ENCODE measurements around the gene TNFRSF19. TPM values are rescaled to one million over a fixed set of nuclear protein-coding genes. Genes with fewer than 3 reads are reported as not detected.

The TNFRSF19 gene
- total and polyA plus RNA-seq, 2 of the 4 experiments (the other 2 are of a cell fraction), result 18.6 to 26.3 TPM

GRCh38 chr13:23552171-23552570, 18.0 kb upstream of the TNFRSF19 start:
- intact Hi-C loops (cut with micrococcal nuclease) (no loop called here), dilution Hi-C loops (cut with HindIII; ENCODE audit: low sequenced_read_pairs, unreplicated experiment) (no loop called here), in situ Hi-C loops (cut with MboI; ENCODE audit: low sequenced_read_pairs) (no loop called here)
- no peak overlapping the region for H2AK5ac ChIP-seq (ENCODE audit: low read depth, low read length)
- peaks cover 5% of the 10 kb centered on the region; the same call in 1 of the 2 replicates for H3K9me3 ChIP-seq (ENCODE audit: control insufficient read depth, insufficient read depth, low read length)
- H2BK20ac ChIP-seq (ENCODE audit: low read depth, low read length), result no peak overlapping the region
- H3K9me1 ChIP-seq (ENCODE audit: insufficient read depth, low read length), result peaks cover 4% of the 10 kb centered on the region; the same call in 1 of the 2 replicates
- no peak overlapping the region for H3K14ac ChIP-seq (replicated peaks; ENCODE audit: low read depth, low read length)
- no peak overlapping the region for H4K5ac ChIP-seq (ENCODE audit: low read depth, low read length)
- H4K91ac ChIP-seq (ENCODE audit: insufficient read depth, low read depth, low read length), result no peak overlapping the region
- DNase-seq, result no peak
- H3K4me2 ChIP-seq (ENCODE audit: low read depth, low read length), result no peak overlapping the region
- TF ChIP-seq NFE2L2 (IDR thresholded peaks at IDR 0.05; ENCODE audit: low read depth, low read length) (no peak), MAFK (IDR thresholded peaks at IDR 0.05; ENCODE audit: low read depth, low read length) (no peak), USF2 (IDR thresholded peaks at IDR 0.05; ENCODE audit: low read depth, low read length) (no peak), RAD21 (IDR thresholded peaks at IDR 0.05; ENCODE audit: low read length) (no peak), CTCF (conservative IDR thresholded peaks at IDR 0.05; ENCODE audit: low read depth, low read length) (no peak), CEBPB (IDR thresholded peaks at IDR 0.05; ENCODE audit: low read depth, low read length) (no peak)
- ATAC-seq (ENCODE audit: low read depth), result no peak
- H2BK120ac ChIP-seq (ENCODE audit: low read depth, low read length), result no peak overlapping the region
- H3K18ac ChIP-seq (ENCODE audit: low read depth, low read length), result no peak overlapping the region
- no peak overlapping the region for H3K9ac ChIP-seq (ENCODE audit: low read depth, low read length)
- H2AFZ ChIP-seq (replicated peaks; ENCODE audit: low read length, poor library complexity), result no peak overlapping the region
- H3K4ac ChIP-seq (ENCODE audit: low read depth, low read length), result no peak overlapping the region
- H3K79me1 ChIP-seq (ENCODE audit: low read depth in 1 of 2, low read length in 2 of 2), result no peaks in the 10 kb centered on the region
- H3K4me3 ChIP-seq (ENCODE audit: insufficient read depth, low read depth, low read length), result no peak overlapping the region
- H3K4me1 ChIP-seq (ENCODE audit: control insufficient read depth, insufficient read depth, low read length), result peaks cover 4% of the 10 kb centered on the region
- H4K20me1 ChIP-seq (ENCODE audit: insufficient read depth, low read length), result no peaks in the 10 kb centered on the region
- 100% methylated on average over 1 of the region's 1 CpG; no CpG with 5 or more reads in 1 of the 2 experiments for WGBS, 2 experiments (ENCODE audit: extremely low coverage in 2 of 2, insufficient read length in 1 of 2)
- H2BK5ac ChIP-seq (ENCODE audit: low read depth, low read length, poor library complexity, severe bottlenecking), result no peak overlapping the region
- no peaks in the 10 kb centered on the region for H3K27me3 ChIP-seq (ENCODE audit: control insufficient read depth, insufficient read depth, low read length)
- no peak overlapping the region for H3K56ac ChIP-seq (ENCODE audit: extremely low read depth, insufficient read depth, low read length)
- H4K8ac ChIP-seq (ENCODE audit: low read depth in 2 of 2, low read length in 2 of 2), result no peak overlapping the region
- no TSS peak for BruUV-seq (replicated peaks)
- no peak overlapping the region for H3K23ac ChIP-seq (ENCODE audit: low read depth, low read length)
- POLR2A ChIA-PET (ENCODE audit: unreplicated experiment), result no interaction called here
- H2BK15ac ChIP-seq (ENCODE audit: low read depth, low read length), result no peak overlapping the region
- H3K36me3 ChIP-seq (ENCODE audit: control insufficient read depth, insufficient read depth, low read length), result no peaks in the 10 kb centered on the region
- no peak overlapping the region for H2AK9ac ChIP-seq (replicated peaks; ENCODE audit: low read depth, low read length, poor library complexity)
- CTCF ChIA-PET, result no interaction called here
- no peak overlapping the region for H3K27ac ChIP-seq (ENCODE audit: insufficient read depth, low read length)

Data from IMR-90 (cell line).